Fibroblast of lung (primary cell): Measurements from ENCODE around the gene SLC16A3. TPM values are rescaled to one million over a fixed set of nuclear protein-coding genes. Genes with fewer than 3 reads are reported as not detected.

Experiments
- DNase-seq, 2 donors: peaks; one replicate each; pipeline versions ENCODE4 v3.0.0 to v3.0.0-alpha.2; 2010; ENCODE audit warnings: low read depth in 2 of 2
- H2AFZ ChIP-seq: 2 replicates; pipeline ENCODE4 v1.5.1; 2012; ENCODE audit warnings: low read length, control low read depth, inconsistent platforms
- H3K27ac ChIP-seq: 2 replicates; pipeline ENCODE4 v1.5.1; 2011; ENCODE audit warnings: low read length, control low read depth; ENCODE audit not compliant: insufficient read depth
- H3K27me3 ChIP-seq: 2 replicates; pipeline ENCODE4 v1.5.1; 2011; ENCODE audit warnings: mild to moderate bottlenecking, low read length; ENCODE audit not compliant: control insufficient read depth, insufficient read depth
- H3K36me3 ChIP-seq: 2 replicates; pipeline ENCODE4 v1.5.1; 2011; ENCODE audit warnings: low read length; ENCODE audit not compliant: control insufficient read depth, insufficient read depth
- H3K4me1 ChIP-seq: 2 replicates; pipeline ENCODE4 v1.5.1; 2011; ENCODE audit warnings: low read length; ENCODE audit not compliant: control insufficient read depth, insufficient read depth; ENCODE audit errors: extremely low read depth
- H3K4me2 ChIP-seq: 2 replicates; pipeline ENCODE4 v1.5.1; 2011; ENCODE audit warnings: low read length, control low read depth; ENCODE audit not compliant: insufficient read depth; ENCODE audit errors: extremely low read depth
- H3K4me3 ChIP-seq, 4 experiments: fragments of 200-600 bp in 1 of 4; sonication (generic) in 1 of 4; replicated peaks in 1 of 4; 2 replicates each; pipeline ENCODE4 v1.5.1; 2011 to 2016; ENCODE audit warnings: low read length in 4 of 4, low read depth in 3 of 4, mild to moderate bottlenecking in 3 of 4, control low read depth in 2 of 4, inconsistent platforms in 1 of 4, mixed read lengths in 1 of 4; ENCODE audit not compliant: insufficient read depth in 1 of 4; ENCODE audit errors: control extremely low read depth in 1 of 4
- H3K79me2 ChIP-seq: 2 replicates; pipeline ENCODE4 v1.5.1; 2012; ENCODE audit warnings: mild to moderate bottlenecking, low read length, inconsistent platforms; ENCODE audit not compliant: control insufficient read depth, insufficient read depth
- H3K9ac ChIP-seq: 2 replicates; pipeline ENCODE4 v1.5.1; 2011; ENCODE audit warnings: mild to moderate bottlenecking, low read length, control low read depth; ENCODE audit not compliant: insufficient read depth
- H3K9me3 ChIP-seq: 2 replicates; pipeline ENCODE4 v1.5.1; 2012; ENCODE audit warnings: low read depth, low read length; ENCODE audit not compliant: control insufficient read depth, insufficient read depth
- H4K20me1 ChIP-seq: 2 replicates; pipeline ENCODE4 v1.5.1; 2011; ENCODE audit warnings: low read length; ENCODE audit not compliant: control insufficient read depth, insufficient read depth; ENCODE audit errors: extremely low read depth
- CTCF ChIP-seq, 2 donors: IDR thresholded peaks in 1 of 2; conservative IDR thresholded peaks in 1 of 2; 1 replicate in 1 of 2; 2 replicates in 1 of 2; pipeline ENCODE4 v1.5.1; 2011 to 2012; ENCODE audit warnings: low read length in 2 of 2, control low read depth in 1 of 2, inconsistent platforms in 1 of 2, low read depth in 1 of 2, mild to moderate bottlenecking in 1 of 2
- EZH2 ChIP-seq: IDR thresholded peaks from 2 replicates; pipeline ENCODE4 v1.5.1; 2012; ENCODE audit warnings: low read length, control low read depth, mild to moderate bottlenecking; ENCODE audit errors: missing control alignments
- polyA plus RNA-seq, 2 donors: library from polyadenylated mRNA; depleted of rRNA in 1 of 2; stranded (reverse) in 1 of 2; unstranded in 1 of 2; fragments of >200 nt; gene quantifications; 2 replicates each; pipeline ENCODE4 v1.2.1, GENCODE V29; 2011 to 2012; ENCODE audit warnings: missing spikeins in 1 of 2
- total RNA-seq: library from RNA; depleted of rRNA; stranded (reverse); fragments of >200 nt; gene quantifications from 2 replicates; pipeline ENCODE4 v1.2.1, GENCODE V29; 2014

SLC16A3 gene
- total and polyA plus RNA-seq, 2 donors (not counting 1 experiment from before 2014, with no cell fraction given) = 71.0 to 107 TPM

- H3K79me2 ChIP-seq = peaks cover 46% of the 10 kb centered on the region
- H3K27me3 ChIP-seq = no peaks in the 10 kb centered on the region
- H3K36me3 ChIP-seq = peaks cover 60% of the 10 kb centered on the region
- H4K20me1 ChIP-seq = peaks cover 2% of the 10 kb centered on the region
- DNase-seq = peak in 1 of 2 donors; percentile 18
- no peak overlapping the region for H3K4me3 ChIP-seq
- no peak overlapping the region for H3K9ac ChIP-seq
- H3K27ac ChIP-seq = no peak overlapping the region
- H3K4me1 ChIP-seq = peaks cover 41% of the 10 kb centered on the region
- TF ChIP-seq EZH2 (no peak), CTCF (conservative IDR thresholded peaks at IDR 0.05 in 1 of 2, IDR thresholded peaks at IDR 0.05 in 1 of 2; ENCODE audit: low read depth in 1 of 2, low read length in 2 of 2) (no peak)
- H3K9me3 ChIP-seq = no peaks in the 10 kb centered on the region
- no peak overlapping the region for H2AFZ ChIP-seq
- H3K4me2 ChIP-seq = no peak overlapping the region
Measured at GRCh38 chr17:82243648-82244412, 15.0 kb downstream of the SLC16A3 start.

GRCh38 chr17:82244413-82245133 is 15.7 kb downstream of the SLC16A3 start:
- DNase-seq = peak; percentile 33 to 55
- Histone ChIP-seq H2AFZ (no peak overlapping the region), H3K9me3 (no peaks in the 10 kb centered on the region), H3K27ac (no peak overlapping the region), H3K9ac (no peak overlapping the region), H3K27me3 (no peaks in the 10 kb centered on the region), H3K79me2 (peaks cover 46% of the 10 kb centered on the region), H3K4me2 (no peak overlapping the region), H3K4me1 (peaks cover 38% of the 10 kb centered on the region), H3K4me3 (no peak overlapping the region), H3K36me3 (peaks cover 59% of the 10 kb centered on the region), H4K20me1 (peaks cover 2% of the 10 kb centered on the region)
- TF ChIP-seq EZH2 = no peak
- TF ChIP-seq CTCF (conservative IDR thresholded peaks at IDR 0.05 in 1 of 2, IDR thresholded peaks at IDR 0.05 in 1 of 2; ENCODE audit: low read depth in 1 of 2, low read length in 2 of 2) = peak; percentile 9 to 68

GRCh38 chr17:82245134-82246039 is 16.5 kb downstream of the SLC16A3 start:
- Histone ChIP-seq H3K79me2 (peaks cover 46% of the 10 kb centered on the region), H2AFZ (no peak overlapping the region), H3K9me3 (no peaks in the 10 kb centered on the region), H4K20me1 (peaks cover 2% of the 10 kb centered on the region), H3K4me2 (no peak overlapping the region), H3K4me3 (no peak overlapping the region), H3K27me3 (no peaks in the 10 kb centered on the region), H3K27ac (no peak overlapping the region), H3K36me3 (peaks cover 58% of the 10 kb centered on the region), H3K9ac (no peak overlapping the region), H3K4me1 (peaks cover 37% of the 10 kb centered on the region)
- no peak for DNase-seq
- TF ChIP-seq EZH2 = no peak
- TF ChIP-seq CTCF (conservative IDR thresholded peaks at IDR 0.05 in 1 of 2, IDR thresholded peaks at IDR 0.05 in 1 of 2; ENCODE audit: low read depth in 1 of 2, low read length in 2 of 2) = no peak
